HepG2 (cell line): Measurements from ENCODE around the gene TUBA4A. TPM values are rescaled to one million over a fixed set of nuclear protein-coding genes. Genes with fewer than 3 reads are reported as not detected.

ENCODE experiments used
- ARNTL ChIP-seq: sonication (generic); formaldehyde crosslinking; IDR thresholded peaks from 2 replicates; pipeline ENCODE4 v1.4.0; 2020; ENCODE audit warnings: mild to moderate bottlenecking, missing genetic modification reagents
- EZH2 ChIP-seq: conservative IDR thresholded peaks from 2 replicates; pipeline ENCODE4 v1.6.1; 2012; ENCODE audit warnings: mild to moderate bottlenecking, low read depth, low read length, moderate library complexity
- GATAD2A ChIP-seq: IDR thresholded peaks from 2 replicates; pipeline ENCODE4 v1.6.1; 2016
- GLI4 ChIP-seq: sonication (generic); formaldehyde crosslinking; IDR thresholded peaks from 2 replicates; pipeline ENCODE4 v1.5.1; 2020; ENCODE audit warnings: missing genetic modification reagents, mild to moderate bottlenecking, moderate library complexity, borderline replicate concordance
- HHEX ChIP-seq: IDR thresholded peaks from 2 replicates; pipeline ENCODE4 v1.6.1; 2016; ENCODE audit warnings: control low read depth
- IRF2 ChIP-seq: IDR thresholded peaks from 2 replicates; pipeline ENCODE4 v1.6.1; 2018; ENCODE audit warnings: missing genetic modification reagents, missing compliant biosample characterization
- JDP2 ChIP-seq: sonication (generic); formaldehyde crosslinking; IDR thresholded peaks from 2 replicates; pipeline ENCODE4 v1.8.1; 2022; ENCODE audit warnings: missing genetic modification reagents, borderline replicate concordance
- MAFF ChIP-seq: IDR thresholded peaks from 2 replicates; pipeline ENCODE4 v1.6.1; 2011; ENCODE audit warnings: low read depth, low read length, improper control_type of control experiment
- MAZ ChIP-seq, 2 experiments: sonication (generic) in 1 of 2; formaldehyde crosslinking in 1 of 2; IDR thresholded peaks; 2 replicates each; pipeline versions ENCODE4 v1.5.0 to v1.6.1; 2012 to 2020; ENCODE audit warnings: low read depth in 2 of 2, mild to moderate bottlenecking in 2 of 2, borderline replicate concordance in 1 of 2, improper control_type of control experiment in 1 of 2, low read length in 1 of 2, missing genetic modification reagents in 1 of 2, moderate library complexity in 1 of 2
- MTA1 ChIP-seq: sonication (generic); formaldehyde crosslinking; IDR thresholded peaks from 2 replicates; pipeline ENCODE4 v1.4.0; 2020; ENCODE audit warnings: missing genetic modification reagents, mild to moderate bottlenecking, borderline replicate concordance
- NFE2 ChIP-seq: sonication (generic); formaldehyde crosslinking; IDR thresholded peaks from 2 replicates; pipeline ENCODE4 v1.4.0; 2020; ENCODE audit warnings: missing genetic modification reagents
- NFYB ChIP-seq: sonication (generic); formaldehyde crosslinking; IDR thresholded peaks from 2 replicates; pipeline ENCODE4 v1.4.0; 2020; ENCODE audit warnings: missing genetic modification reagents
- PBX3 ChIP-seq: sonication (generic); formaldehyde crosslinking; IDR thresholded peaks from 2 replicates; pipeline ENCODE4 v1.8.1; 2023; ENCODE audit warnings: missing genetic modification reagents, inconsistent platforms, borderline replicate concordance
- PTBP1 ChIP-seq: fragments of 200-400 bp; formaldehyde crosslinking; IDR thresholded peaks from 2 replicates; pipeline ENCODE4 v1.6.1; 2018; ENCODE audit warnings: low read length, low read depth; ENCODE audit not compliant: poor library complexity, severe bottlenecking
- RARA ChIP-seq: IDR thresholded peaks from 2 replicates; pipeline ENCODE4 v1.6.1; 2016; ENCODE audit warnings: missing genetic modification reagents, missing compliant biosample characterization
- TCF7L2 ChIP-seq: IDR thresholded peaks from 2 replicates; pipeline ENCODE4 v1.6.1; 2011; ENCODE audit warnings: mild to moderate bottlenecking, low read depth, low read length, moderate library complexity
- ZKSCAN8 ChIP-seq: IDR thresholded peaks from 2 replicates; pipeline ENCODE4 v1.6.1; 2016; ENCODE audit warnings: borderline replicate concordance, missing genetic modification reagents, missing compliant biosample characterization
- ZNF180 ChIP-seq: sonication (generic); formaldehyde crosslinking; IDR thresholded peaks from 2 replicates; pipeline ENCODE4 v1.4.0; 2020; ENCODE audit warnings: low read depth, missing genetic modification reagents, borderline replicate concordance
- ZNF530 ChIP-seq: sonication (generic); formaldehyde crosslinking; IDR thresholded peaks from 2 replicates; pipeline ENCODE4 v1.5.0; 2020; ENCODE audit warnings: low read depth, mild to moderate bottlenecking, missing genetic modification reagents
- ZNF589 ChIP-seq: sonication (generic); formaldehyde crosslinking; conservative IDR thresholded peaks from 2 replicates; pipeline ENCODE4 v1.8.0; 2022; ENCODE audit warnings: mild to moderate bottlenecking, moderate library complexity, missing genetic modification reagents
- ZNF616 ChIP-seq: sonication (generic); formaldehyde crosslinking; IDR thresholded peaks from 2 replicates; pipeline ENCODE4 v1.5.0; 2020; ENCODE audit warnings: low read depth, mild to moderate bottlenecking, missing genetic modification reagents
- ZNF674 ChIP-seq: sonication (generic); formaldehyde crosslinking; IDR thresholded peaks from 2 replicates; pipeline ENCODE4 v1.5.0; 2020; ENCODE audit warnings: low read depth, mild to moderate bottlenecking, missing genetic modification reagents
- ZNF724P ChIP-seq: sonication (generic); formaldehyde crosslinking; IDR thresholded peaks from 2 replicates; pipeline ENCODE4 v1.8.0; 2022; ENCODE audit warnings: missing genetic modification reagents, borderline replicate concordance
- polyA plus RNA-seq, 8 experiments: library from polyadenylated mRNA; depleted of rRNA in 3 of 8; stranded (reverse) in 7 of 8; unstranded in 1 of 8; fragments of >200 nt; fragmentation: Illumina TruSeq in 4 of 8; extraction: Trizol in 4 of 8; gene quantifications; 2 replicates each; pipeline versions ENCODE4 v1.2.1 to v1.2.3, GENCODE V29; 2011 to 2016; ENCODE audit warnings: low read depth in 4 of 8, missing spikeins in 1 of 8, mixed read lengths in 1 of 8; ENCODE audit not compliant: insufficient read depth in 1 of 8
- total RNA-seq, 5 experiments: library from RNA; depleted of rRNA; stranded (reverse); fragments of >200 nt; fragmentation: Illumina TruSeq; extraction: Trizol; gene quantifications; 2 replicates each; pipeline ENCODE4 v1.2.3, GENCODE V29; 2016; ENCODE audit warnings: low read depth in 1 of 5
- TF ChIP-seq, protein P1 (sequence below): sonication (generic); formaldehyde crosslinking; IDR thresholded peaks from 2 replicates; pipeline ENCODE4 v1.5.1; 2020; ENCODE audit warnings: mild to moderate bottlenecking, missing genetic modification reagents, borderline replicate concordance

TUBA4A gene
- total and polyA plus RNA-seq, 2 of the 13 experiments (the other 11 are each of a cell fraction or from before 2014, with no cell fraction given) = 1.3 to 12.7 TPM

DNA sequence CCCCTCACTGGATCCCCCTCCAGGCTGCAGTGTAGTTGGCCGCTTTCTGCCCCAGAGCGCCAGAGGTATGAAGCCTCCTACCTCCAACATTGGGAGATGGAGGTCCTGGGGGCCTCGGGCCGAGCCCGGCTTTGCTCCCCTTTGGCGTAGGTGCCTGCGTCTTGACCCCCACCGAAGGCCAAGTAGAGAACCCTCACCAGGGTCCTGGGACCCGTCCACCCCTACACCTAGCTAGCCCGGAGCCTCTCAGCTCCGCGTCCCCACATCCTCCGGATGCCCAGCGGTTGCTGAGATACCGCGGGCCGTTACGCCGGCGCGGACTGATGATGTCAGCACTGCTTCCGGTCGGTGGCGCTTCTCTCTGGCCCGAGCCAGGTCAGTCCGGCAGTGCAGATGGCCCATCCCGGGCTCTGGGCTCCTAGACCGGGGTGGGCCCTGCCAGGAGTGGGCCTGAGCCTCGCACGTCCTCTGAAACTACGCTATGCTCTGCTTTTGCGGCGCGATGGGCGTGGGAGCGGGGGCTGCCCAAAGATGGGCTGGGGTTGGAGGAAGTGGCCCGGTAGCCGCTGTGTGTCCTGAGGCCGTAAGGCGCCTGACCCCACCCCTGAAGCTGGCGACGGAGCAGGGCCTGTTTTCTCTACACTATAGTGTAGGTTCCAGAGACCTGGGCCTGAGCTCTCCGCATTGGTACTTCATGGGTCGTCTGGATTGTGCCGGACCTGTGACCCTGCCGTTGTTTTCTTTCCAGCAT is 8.4 kb downstream of the TUBA4A start, which contains the start of the genes GLB1L and STK16 (continued):
- TF ChIP-seq TCF7L2 = no peak
- TF ChIP-seq EZH2 = no peak
- peak; percentile 78 for TF ChIP-seq GATAD2A (CRISPR knock-in tag)
- TF ChIP-seq MAZ (IDR thresholded peaks at IDR 0.05; ENCODE audit: borderline replicate concordance, low read depth, low read length) = no peak
- TF ChIP-seq MAZ (CRISPR knock-in tag; IDR thresholded peaks at IDR 0.05; ENCODE audit: low read depth) = peak; percentile 97
- no peak; the same call in 1 of the 2 replicates for TF ChIP-seq JDP2 (CRISPR knock-in tag)
- no peak for TF ChIP-seq PBX3 (CRISPR knock-in tag)
- peak; percentile 96; the same call in 1 of the 2 replicates for TF ChIP-seq ZNF724P (CRISPR knock-in tag)
- peak; percentile 9 for TF ChIP-seq NFYB
- no peak for TF ChIP-seq ZNF674
- TF ChIP-seq HHEX (CRISPR knock-in tag) = no peak
- TF ChIP-seq ZNF589 = no peak
- 0 out of 2 replicates have a peak, but pooled peaks have one; percentile 38 for TF ChIP-seq MAFF
- peak; percentile 97 for TF ChIP-seq IRF2 (CRISPR knock-in tag)
- peak; percentile 54 for TF ChIP-seq PTBP1
- no peak for TF ChIP-seq ZNF616 (CRISPR knock-in tag)
- no peak for TF ChIP-seq NFE2 (CRISPR knock-in tag)
- TF ChIP-seq, protein P1, sequence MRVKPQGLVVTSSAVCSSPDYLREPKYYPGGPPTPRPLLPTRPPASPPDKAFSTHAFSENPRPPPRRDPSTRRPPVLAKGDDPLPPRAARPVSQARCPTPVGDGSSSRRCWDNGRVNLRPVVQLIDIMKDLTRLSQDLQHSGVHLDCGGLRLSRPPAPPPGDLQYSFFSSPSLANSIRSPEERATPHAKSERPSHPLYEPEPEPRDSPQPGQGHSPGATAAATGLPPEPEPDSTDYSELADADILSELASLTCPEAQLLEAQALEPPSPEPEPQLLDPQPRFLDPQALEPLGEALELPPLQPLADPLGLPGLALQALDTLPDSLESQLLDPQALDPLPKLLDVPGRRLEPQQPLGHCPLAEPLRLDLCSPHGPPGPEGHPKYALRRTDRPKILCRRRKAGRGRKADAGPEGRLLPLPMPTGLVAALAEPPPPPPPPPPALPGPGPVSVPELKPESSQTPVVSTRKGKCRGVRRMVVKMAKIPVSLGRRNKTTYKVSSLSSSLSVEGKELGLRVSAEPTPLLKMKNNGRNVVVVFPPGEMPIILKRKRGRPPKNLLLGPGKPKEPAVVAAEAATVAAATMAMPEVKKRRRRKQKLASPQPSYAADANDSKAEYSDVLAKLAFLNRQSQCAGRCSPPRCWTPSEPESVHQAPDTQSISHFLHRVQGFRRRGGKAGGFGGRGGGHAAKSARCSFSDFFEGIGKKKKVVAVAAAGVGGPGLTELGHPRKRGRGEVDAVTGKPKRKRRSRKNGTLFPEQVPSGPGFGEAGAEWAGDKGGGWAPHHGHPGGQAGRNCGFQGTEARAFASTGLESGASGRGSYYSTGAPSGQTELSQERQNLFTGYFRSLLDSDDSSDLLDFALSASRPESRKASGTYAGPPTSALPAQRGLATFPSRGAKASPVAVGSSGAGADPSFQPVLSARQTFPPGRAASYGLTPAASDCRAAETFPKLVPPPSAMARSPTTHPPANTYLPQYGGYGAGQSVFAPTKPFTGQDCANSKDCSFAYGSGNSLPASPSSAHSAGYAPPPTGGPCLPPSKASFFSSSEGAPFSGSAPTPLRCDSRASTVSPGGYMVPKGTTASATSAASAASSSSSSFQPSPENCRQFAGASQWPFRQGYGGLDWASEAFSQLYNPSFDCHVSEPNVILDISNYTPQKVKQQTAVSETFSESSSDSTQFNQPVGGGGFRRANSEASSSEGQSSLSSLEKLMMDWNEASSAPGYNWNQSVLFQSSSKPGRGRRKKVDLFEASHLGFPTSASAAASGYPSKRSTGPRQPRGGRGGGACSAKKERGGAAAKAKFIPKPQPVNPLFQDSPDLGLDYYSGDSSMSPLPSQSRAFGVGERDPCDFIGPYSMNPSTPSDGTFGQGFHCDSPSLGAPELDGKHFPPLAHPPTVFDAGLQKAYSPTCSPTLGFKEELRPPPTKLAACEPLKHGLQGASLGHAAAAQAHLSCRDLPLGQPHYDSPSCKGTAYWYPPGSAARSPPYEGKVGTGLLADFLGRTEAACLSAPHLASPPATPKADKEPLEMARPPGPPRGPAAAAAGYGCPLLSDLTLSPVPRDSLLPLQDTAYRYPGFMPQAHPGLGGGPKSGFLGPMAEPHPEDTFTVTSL (CRISPR knock-in tag) = peak; percentile 12; the same call in 1 of the 2 replicates
- 0 out of 2 replicates have a peak, but pooled peaks have one; percentile 16 for TF ChIP-seq ZNF180 (CRISPR knock-in tag)
- TF ChIP-seq ZNF530 = peak; percentile 85; the same call in 1 of the 2 replicates
- peak; percentile 84; the same call in 1 of the 2 replicates for TF ChIP-seq MTA1 (CRISPR knock-in tag)
- TF ChIP-seq RARA (CRISPR knock-in tag) = peak; percentile 39; the same call in 1 of the 2 replicates
- 0 out of 2 replicates have a peak, but pooled peaks have one; percentile 68 for TF ChIP-seq GLI4 (CRISPR knock-in tag)
- peak; percentile 90 for TF ChIP-seq ZKSCAN8 (CRISPR knock-in tag)
- no peak for TF ChIP-seq ARNTL (CRISPR knock-in tag)
